GM19463 (cell line): ENCODE measurements around the gene RSRC2.
A peak's percentile ranks its signal among the peaks of the same experiment; 100 is the strongest.
"Not testable (repeated sequence)": the region's sequence is repeated elsewhere in the genome, so short reads cannot be mapped to it uniquely, and the experiment has no call there.

ENCODE experiments used
- ATAC-seq: cut with Tn5 transposase; IDR thresholded peaks from one replicate; pipeline ENCODE4 v1.9.1; 2021; ENCODE audit warnings: mild to moderate bottlenecking, moderate library complexity; ENCODE audit not compliant: unreplicated experiment

Gene RSRC2

GRCh38 chr12:122518908-122519307 lies 7.8 kb downstream of the RSRC2 start:
- ATAC-seq, result no peak

GRCh38 chr12:122517877-122518276 lies 8.9 kb downstream of the RSRC2 start:
- ATAC-seq, result no peak

GRCh38 chr12:122516544-122517361 lies 10.0 kb downstream of the RSRC2 start:
- ATAC-seq, result no peak

- ATAC-seq, result no peak
Observed at GRCh38 chr12:122515275-122515674, 11.5 kb downstream of the RSRC2 start.

- ATAC-seq, result no peak
Observed at GRCh38 chr12:122513660-122514059, 13.1 kb downstream of the RSRC2 start.

- ATAC-seq, result not testable (repeated sequence)
Observed at GRCh38 chr12:122513028-122513427, 13.7 kb downstream of the RSRC2 start.

GRCh38 chr12:122508163-122508562 lies 18.6 kb downstream of the RSRC2 start:
- no peak for ATAC-seq

- no peak for ATAC-seq
Observed at GRCh38 chr12:122506393-122506938, 20.3 kb downstream of the RSRC2 start.

GRCh38 chr12:122505419-122506051 lies 21.2 kb downstream of the RSRC2 start:
- ATAC-seq, result no peak

- no peak for ATAC-seq
Observed at GRCh38 chr12:122503783-122504590, 22.7 kb downstream of the RSRC2 start.

- no peak for ATAC-seq
Observed at GRCh38 chr12:122503147-122503751, 23.5 kb downstream of the RSRC2 start.

- no peak for ATAC-seq
Observed at GRCh38 chr12:122501489-122501989, 25.2 kb downstream of the RSRC2 start.

- ATAC-seq, result peak; percentile 94
Observed at GRCh38 chr12:122500685-122501488, 25.8 kb downstream of the RSRC2 start, which contains the start of gene ZCCHC8. Gene ZCCHC8 (minus strand): TSS chr12:122500932. CDS start chr12:122500840, 92 bp downstream.

- ATAC-seq, result peak; percentile 14
Observed at GRCh38 chr12:122499991-122500684, 26.6 kb downstream of the RSRC2 start.

- ATAC-seq, result no peak
Observed at GRCh38 chr12:122495258-122495657, 31.5 kb downstream of the RSRC2 start.

GRCh38 chr12:122493222-122493621 lies 33.5 kb downstream of the RSRC2 start:
- not testable (repeated sequence) for ATAC-seq

- no peak for ATAC-seq
Observed at GRCh38 chr12:122491991-122492390, 34.7 kb downstream of the RSRC2 start.

GRCh38 chr12:122489038-122489437 lies 37.7 kb downstream of the RSRC2 start:
- ATAC-seq, result no peak

- not testable (repeated sequence) for ATAC-seq
Observed at GRCh38 chr12:122487807-122488206, 38.9 kb downstream of the RSRC2 start.
